NB4 (cell line): ENCODE results near the gene CREBBP.

ENCODE experiments used
- CTCF ChIP-seq: IDR thresholded peaks from one replicate; pipeline ENCODE4 v1.5.1; 2012; ENCODE audit warnings: low read depth, low read length
- POLR2A ChIP-seq: IDR thresholded peaks from 2 replicates; pipeline ENCODE4 v1.6.1; 2011; ENCODE audit warnings: mild to moderate bottlenecking; ENCODE audit not compliant: insufficient read length; ENCODE audit errors: extremely low read depth

- TF ChIP-seq CTCF (no peak), POLR2A (no peak)
These were observed 34.4 kb downstream of the CREBBP start for GRCh38 chr16:3846087-3846486.
